H1 (cell line): ENCODE results near the gene ATP5F1C. TPM values are rescaled to one million over a fixed set of nuclear protein-coding genes. Genes with fewer than 3 reads are reported as not detected.
"Not testable (repeated sequence)": the region's sequence is repeated elsewhere in the genome, so short reads cannot be mapped to it uniquely, and the experiment has no call there.

Experiments
- CTCF ChIA-PET: fragments of 300-600 bp; sonication (Branson Sonifier 250); formaldehyde crosslinking; loops from one replicate; lab custom pipeline; 2021; ENCODE audit not compliant: partially characterized antibody; lab: Charles Lee
- POLR2A ChIA-PET: fragments of 300-600 bp; sonication (Branson Sonifier 250); formaldehyde crosslinking; loops from one replicate; lab custom pipeline; 2021; ENCODE audit warnings: inconsistent platforms; ENCODE audit not compliant: partially characterized antibody; lab: Charles Lee
- DNase-seq, 2 experiments: peaks; one replicate each; pipeline versions ENCODE4 v3.0.0 to v3.0.0-alpha.2; 2010 to 2022; ENCODE audit warnings: low spot score in 2 of 2, low read depth in 1 of 2, mixed read lengths in 1 of 2
- FAIRE-seq: peaks from 2 replicates; lab custom pipeline; 2011; peaks lifted over from hg19 to GRCh38; lab: Jason Lieb, UNC
- H2AFZ ChIP-seq: 2 replicates; pipeline ENCODE4 v1.8.1; 2012; ENCODE audit warnings: low read length, inconsistent platforms
- H2AK5ac ChIP-seq: 2 replicates; pipeline ENCODE4 v1.6.1; 2013; ENCODE audit warnings: low read depth, low read length
- H2BK120ac ChIP-seq: replicated peaks from 2 replicates; pipeline ENCODE3; 2013; ENCODE audit warnings: low read depth, low read length, inconsistent platforms
- H2BK12ac ChIP-seq: 2 replicates; pipeline ENCODE4 v1.6.1; 2013; ENCODE audit warnings: low read depth, low read length
- H2BK15ac ChIP-seq: 2 replicates; pipeline ENCODE4 v1.6.1; 2013; ENCODE audit warnings: low read length
- H2BK20ac ChIP-seq: 2 replicates; pipeline ENCODE4 v1.6.1; 2013; ENCODE audit warnings: low read length
- H2BK5ac ChIP-seq: 2 replicates; pipeline ENCODE4 v1.6.1; 2013; ENCODE audit warnings: low read depth, low read length
- H3K14ac ChIP-seq: 2 replicates; pipeline ENCODE4 v1.6.1; 2013; ENCODE audit warnings: inconsistent platforms; ENCODE audit not compliant: insufficient read length
- H3K18ac ChIP-seq: 2 replicates; pipeline ENCODE4 v1.6.1; 2013; ENCODE audit warnings: low read length; ENCODE audit errors: extremely low read depth
- H3K23ac ChIP-seq: 2 replicates; pipeline ENCODE4 v1.6.1; 2013; ENCODE audit warnings: inconsistent platforms; ENCODE audit not compliant: insufficient read length
- H3K23me2 ChIP-seq: 2 replicates; pipeline ENCODE4 v1.6.1; 2013; ENCODE audit warnings: low read depth, low read length
- H3K27ac ChIP-seq: 2 replicates; pipeline ENCODE4 v1.6.1; 2011; ENCODE audit warnings: low read depth, low read length, inconsistent platforms
- H3K27me3 ChIP-seq, 4 experiments: replicated peaks in 1 of 4; 1 replicate in 1 of 4; 2 replicates in 3 of 4; pipeline versions ENCODE4 v1.6.1 to v1.8.1; 2011 to 2013; ENCODE audit warnings: low read length in 3 of 4, mild to moderate bottlenecking in 3 of 4, inconsistent platforms in 2 of 4, mixed read lengths in 2 of 4, moderate library complexity in 1 of 4; ENCODE audit not compliant: control insufficient read depth in 3 of 4, insufficient read depth in 3 of 4; ENCODE audit errors: extremely low read depth in 1 of 4
- H3K36me3 ChIP-seq, 4 experiments: 2 replicates each; pipeline versions ENCODE4 v1.6.1 to v1.8.1; 2011 to 2013; ENCODE audit warnings: mild to moderate bottlenecking in 4 of 4, low read length in 3 of 4, moderate library complexity in 2 of 4, control low read depth in 1 of 4, inconsistent platforms in 1 of 4; ENCODE audit not compliant: insufficient read depth in 4 of 4, control insufficient read depth in 2 of 4
- H3K4ac ChIP-seq: replicated peaks from 2 replicates; pipeline ENCODE3; 2013; ENCODE audit warnings: low read length, low read depth, mixed read lengths, inconsistent platforms; ENCODE audit not compliant: insufficient read length
- H3K4me1 ChIP-seq, 4 experiments: replicated peaks in 1 of 4; 1 replicate in 1 of 4; 2 replicates in 3 of 4; pipeline versions ENCODE4 v1.6.1 to v1.8.1; 2011 to 2013; ENCODE audit warnings: low read length in 3 of 4, inconsistent platforms in 2 of 4, mixed read lengths in 1 of 4; ENCODE audit not compliant: insufficient read depth in 4 of 4, control insufficient read depth in 3 of 4
- H3K4me2 ChIP-seq, 2 experiments: 2 replicates each; pipeline versions ENCODE4 v1.6.1 to v1.8.1; 2011 to 2013; ENCODE audit warnings: low read depth in 2 of 2, low read length in 2 of 2, control low read depth in 1 of 2, inconsistent platforms in 1 of 2, mild to moderate bottlenecking in 1 of 2; ENCODE audit not compliant: insufficient read depth in 1 of 2
- H3K4me3 ChIP-seq, 4 experiments: fragments of 200-600, 300-600 bp in 1 of 4; sonication (generic), shearing (Covaris generic), sonication (Bioruptor Twin) in 1 of 4; 2 replicates each; pipeline versions ENCODE4 v1.5.1 to v1.8.1; 2011 to 2016; ENCODE audit warnings: low read length in 4 of 4, low read depth in 3 of 4, control low read depth in 2 of 4, inconsistent platforms in 2 of 4, mild to moderate bottlenecking in 2 of 4, mixed read lengths in 1 of 4, moderate library complexity in 1 of 4; ENCODE audit not compliant: insufficient read depth in 2 of 4; ENCODE audit errors: extremely low read depth in 1 of 4
- H3K56ac ChIP-seq: replicated peaks from 2 replicates; pipeline ENCODE3; 2013; ENCODE audit warnings: low read depth, mild to moderate bottlenecking, mixed read lengths, low read length, inconsistent platforms; ENCODE audit not compliant: insufficient read length
- H3K79me1 ChIP-seq: 2 replicates; pipeline ENCODE4 v1.6.1; 2013; ENCODE audit warnings: low read depth, low read length, control low read depth
- H3K79me2 ChIP-seq, 2 experiments: 2 replicates each; pipeline versions ENCODE4 v1.6.1 to v1.8.1; 2012 to 2013; ENCODE audit warnings: low read length in 2 of 2, mild to moderate bottlenecking in 2 of 2, inconsistent platforms in 1 of 2; ENCODE audit not compliant: insufficient read depth in 2 of 2, control insufficient read depth in 1 of 2
- H3K9ac ChIP-seq, 4 experiments: replicated peaks in 1 of 4; 1 replicate in 1 of 4; 2 replicates in 3 of 4; pipeline versions ENCODE4 v1.6.1 to v1.8.1; 2011 to 2013; ENCODE audit warnings: low read depth in 3 of 4, low read length in 3 of 4, control low read depth in 2 of 4, mild to moderate bottlenecking in 2 of 4, moderate library complexity in 2 of 4, inconsistent platforms in 1 of 4; ENCODE audit errors: extremely low read depth in 1 of 4
- H3K9me3 ChIP-seq, 2 experiments: 2 replicates each; pipeline versions ENCODE4 v1.6.1 to v1.8.1; 2012 to 2013; ENCODE audit warnings: mild to moderate bottlenecking in 2 of 2, moderate library complexity in 2 of 2, control low read depth in 1 of 2, inconsistent platforms in 1 of 2, low read depth in 1 of 2, low read length in 1 of 2, mixed read lengths in 1 of 2; ENCODE audit not compliant: insufficient read depth in 2 of 2
- H4K20me1 ChIP-seq, 2 experiments: replicated peaks in 1 of 2; 2 replicates each; pipeline versions ENCODE3 to v1.8.1; 2011 to 2013; ENCODE audit warnings: inconsistent platforms in 2 of 2, low read length in 2 of 2, mild to moderate bottlenecking in 1 of 2; ENCODE audit not compliant: insufficient read depth in 2 of 2, control insufficient read depth in 1 of 2
- H4K5ac ChIP-seq: 2 replicates; pipeline ENCODE4 v1.6.1; 2013; ENCODE audit warnings: low read length, low read depth, mixed read lengths, inconsistent platforms; ENCODE audit not compliant: insufficient read length
- H4K8ac ChIP-seq: 2 replicates; pipeline ENCODE4 v1.8.0; 2013; ENCODE audit warnings: mild to moderate bottlenecking, moderate library complexity, low read length, inconsistent platforms; ENCODE audit not compliant: insufficient read depth; ENCODE audit errors: extremely low read depth
- H4K91ac ChIP-seq: replicated peaks from 2 replicates; pipeline ENCODE3; 2013; ENCODE audit warnings: low read length, mixed read lengths, inconsistent platforms; ENCODE audit not compliant: insufficient read length
- WGBS, 2 experiments: shearing (Covaris generic) in 1 of 2; methylation state at CpG; one replicate each; pipeline versions ENCODE4 v1.1.6 to v1.1.7; 2013 to 2015; ENCODE audit warnings: low lambda C conversion rate in 2 of 2, mixed read lengths in 2 of 2, inconsistent platforms in 1 of 2, low coverage in 1 of 2, missing lambda C conversion rate in 1 of 2; ENCODE audit not compliant: insufficient replicate concordance in 2 of 2, insufficient coverage in 1 of 2, insufficient read length in 1 of 2; ENCODE audit errors: extremely low coverage in 1 of 2, missing lambda C conversion rate in 1 of 2; 5-methylcytosine and 5-hydroxymethylcytosine counted together
- polyA plus RNA-seq, 7 experiments: library from polyadenylated mRNA; depleted of rRNA in 3 of 7; stranded (reverse) in 5 of 7; unstranded in 2 of 7; fragments of >200 nt in 5 of 7; fragments of 200-250 nt in 2 of 7; gene quantifications; 1 replicate in 5 of 7; 2 replicates in 1 of 7; 4 replicates in 1 of 7; pipeline versions ENCODE4 v1.2.1 to v1.2.3, GENCODE V29; 2011 to 2013; ENCODE audit warnings: missing spikeins in 2 of 7, mixed read lengths in 2 of 7
- total RNA-seq: library from RNA; stranded (reverse); fragmentation: NEBNext Ultra II Directional; extraction: Animal tissue kit (Norgen Biotek cat#: 25700); gene quantifications from 2 replicates; pipeline ENCODE4 v1.2.1, GENCODE V29; 2021

Gene ATP5F1C
- total and polyA plus RNA-seq, 2 of the 8 experiments (the other 6 are each of a cell fraction or from before 2014, with no cell fraction given), result 221 to 265 TPM

GRCh38 chr10:7748637-7749036 is 39.3 kb upstream of the ATP5F1C start:
- 90% methylated on average over 7 of the region's 7 CpGs; no CpG with 5 or more reads in 1 of the 2 experiments for WGBS, 2 experiments
- H3K4me2 ChIP-seq, result not testable (repeated sequence)

More at GRCh38 chr10:7748637-7749036, 39.3 kb upstream of the ATP5F1C start:
- not testable (repeated sequence) for H4K91ac ChIP-seq, H2AK5ac ChIP-seq, H3K18ac ChIP-seq, H4K8ac ChIP-seq, H3K79me2 ChIP-seq, FAIRE-seq, H2BK20ac ChIP-seq, H2BK5ac ChIP-seq, H2AFZ ChIP-seq, H3K4me3 ChIP-seq, H2BK120ac ChIP-seq, H3K4ac ChIP-seq, H3K4me1 ChIP-seq, H2BK12ac ChIP-seq, DNase-seq, H3K9ac ChIP-seq, H3K79me1 ChIP-seq, H3K9me3 ChIP-seq, H4K20me1 ChIP-seq, H3K23ac ChIP-seq, H3K27me3 ChIP-seq, H3K27ac ChIP-seq, H3K23me2 ChIP-seq, H3K56ac ChIP-seq, H3K14ac ChIP-seq, H2BK15ac ChIP-seq, H4K5ac ChIP-seq
- POLR2A ChIA-PET, result interaction anchor here (0.6 to 0.7 kb wide), 2 partner anchors 9 to 27 kb away, joined by 3 read pairs; no protein-coding TSS in a partner anchor
- CTCF ChIA-PET, result interaction anchor here (0.6 to 1.3 kb wide), 2 partner anchors 8 to 137 kb away, joined by 3 to 4 read pairs; no protein-coding TSS in a partner anchor
- peaks cover 0 to 15% (median 9%) of the 10 kb centered on the region in 4 experiments; a peak in 7 of 8 replicates for H3K36me3 ChIP-seq
